A673 (cell line): ENCODE results near the gene KCNIP4.

Experiments used
- EZH2 ChIP-seq: fragments of 200-600 bp; sonication (generic); IDR thresholded peaks from 2 replicates; pipeline ENCODE4 v1.6.1; 2017; ENCODE audit warnings: borderline replicate concordance, low read depth, mild to moderate bottlenecking, mixed read lengths, antibody characterized with exemption, low read length; ENCODE audit not compliant: poor library complexity, severe bottlenecking
- TF ChIP-seq, protein P1 (sequence below): fragments of 300-800, 200-600 bp; sonication (generic); conservative IDR thresholded peaks from 2 replicates; pipeline ENCODE4 v1.5.1; 2017; ENCODE audit warnings: low read depth, mild to moderate bottlenecking, antibody characterized with exemption, low read length, moderate library complexity, mixed read lengths

GRCh38 chr4:21535898-21536297 is 412.7 kb downstream of the KCNIP4 start:
- TF ChIP-seq, protein P1, sequence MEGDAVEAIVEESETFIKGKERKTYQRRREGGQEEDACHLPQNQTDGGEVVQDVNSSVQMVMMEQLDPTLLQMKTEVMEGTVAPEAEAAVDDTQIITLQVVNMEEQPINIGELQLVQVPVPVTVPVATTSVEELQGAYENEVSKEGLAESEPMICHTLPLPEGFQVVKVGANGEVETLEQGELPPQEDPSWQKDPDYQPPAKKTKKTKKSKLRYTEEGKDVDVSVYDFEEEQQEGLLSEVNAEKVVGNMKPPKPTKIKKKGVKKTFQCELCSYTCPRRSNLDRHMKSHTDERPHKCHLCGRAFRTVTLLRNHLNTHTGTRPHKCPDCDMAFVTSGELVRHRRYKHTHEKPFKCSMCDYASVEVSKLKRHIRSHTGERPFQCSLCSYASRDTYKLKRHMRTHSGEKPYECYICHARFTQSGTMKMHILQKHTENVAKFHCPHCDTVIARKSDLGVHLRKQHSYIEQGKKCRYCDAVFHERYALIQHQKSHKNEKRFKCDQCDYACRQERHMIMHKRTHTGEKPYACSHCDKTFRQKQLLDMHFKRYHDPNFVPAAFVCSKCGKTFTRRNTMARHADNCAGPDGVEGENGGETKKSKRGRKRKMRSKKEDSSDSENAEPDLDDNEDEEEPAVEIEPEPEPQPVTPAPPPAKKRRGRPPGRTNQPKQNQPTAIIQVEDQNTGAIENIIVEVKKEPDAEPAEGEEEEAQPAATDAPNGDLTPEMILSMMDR = no peak
- TF ChIP-seq EZH2 = no peak
